Bone marrow (tissue), 2 donors: ENCODE measurements around the gene PCDHGB5.
"Not testable (repeated sequence)": the region's sequence is repeated elsewhere in the genome, so short reads cannot be mapped to it uniquely, and the experiment has no call there.

Experiments
- DNase-seq, 2 donors: peaks; one replicate each; lab custom pipeline; 2025; lab: John Stamatoyannopoulos, UW

The PCDHGB5 gene

DNA sequence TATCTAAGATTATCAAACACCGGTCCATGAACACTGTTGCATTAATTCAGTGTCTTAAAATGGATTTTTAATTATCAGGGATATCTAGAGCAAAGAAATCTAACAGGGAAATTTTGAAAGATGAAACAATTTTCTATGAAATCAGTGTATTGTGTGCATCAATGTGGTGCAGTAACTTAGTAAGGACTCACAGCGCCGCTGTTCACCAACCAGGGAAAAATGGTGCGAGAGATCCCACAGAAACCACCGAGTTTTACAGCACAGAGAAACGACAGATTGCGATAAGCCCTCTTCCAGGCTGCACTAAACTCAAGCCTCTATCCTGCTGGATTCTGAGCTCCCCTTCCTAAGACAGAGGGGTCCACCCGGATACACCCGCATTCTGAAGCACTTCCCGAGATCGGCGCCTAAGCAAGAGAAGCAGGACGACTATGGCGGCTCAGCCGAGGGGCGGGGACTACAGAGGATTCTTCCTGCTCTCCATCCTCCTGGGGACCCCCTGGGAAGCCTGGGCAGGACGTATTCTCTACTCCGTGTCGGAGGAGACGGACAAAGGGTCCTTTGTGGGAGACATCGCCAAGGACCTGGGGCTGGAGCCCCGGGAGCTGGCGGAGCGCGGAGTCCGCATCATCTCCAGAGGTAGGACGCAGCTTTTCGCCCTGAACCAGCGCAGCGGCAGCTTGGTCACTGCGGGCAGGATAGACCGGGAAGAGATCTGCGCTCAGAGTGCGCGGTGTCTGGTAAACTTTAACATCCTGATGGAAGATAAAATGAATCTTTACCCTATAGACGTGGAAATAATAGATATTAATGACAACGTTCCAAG, 15.1 kb upstream of the PCDHGB5 start, which contains the start of gene PCDHGA7:
Gene PCDHGA7 (plus strand): TSS at position 274 of the 826 bp plus-strand sequence. CDS start 158 bp downstream, at position 432.
- no peak for DNase-seq

GRCh38 chr5:141383345-141383744, 14.4 kb upstream of the PCDHGB5 start:
- DNase-seq: no peak

DNA sequence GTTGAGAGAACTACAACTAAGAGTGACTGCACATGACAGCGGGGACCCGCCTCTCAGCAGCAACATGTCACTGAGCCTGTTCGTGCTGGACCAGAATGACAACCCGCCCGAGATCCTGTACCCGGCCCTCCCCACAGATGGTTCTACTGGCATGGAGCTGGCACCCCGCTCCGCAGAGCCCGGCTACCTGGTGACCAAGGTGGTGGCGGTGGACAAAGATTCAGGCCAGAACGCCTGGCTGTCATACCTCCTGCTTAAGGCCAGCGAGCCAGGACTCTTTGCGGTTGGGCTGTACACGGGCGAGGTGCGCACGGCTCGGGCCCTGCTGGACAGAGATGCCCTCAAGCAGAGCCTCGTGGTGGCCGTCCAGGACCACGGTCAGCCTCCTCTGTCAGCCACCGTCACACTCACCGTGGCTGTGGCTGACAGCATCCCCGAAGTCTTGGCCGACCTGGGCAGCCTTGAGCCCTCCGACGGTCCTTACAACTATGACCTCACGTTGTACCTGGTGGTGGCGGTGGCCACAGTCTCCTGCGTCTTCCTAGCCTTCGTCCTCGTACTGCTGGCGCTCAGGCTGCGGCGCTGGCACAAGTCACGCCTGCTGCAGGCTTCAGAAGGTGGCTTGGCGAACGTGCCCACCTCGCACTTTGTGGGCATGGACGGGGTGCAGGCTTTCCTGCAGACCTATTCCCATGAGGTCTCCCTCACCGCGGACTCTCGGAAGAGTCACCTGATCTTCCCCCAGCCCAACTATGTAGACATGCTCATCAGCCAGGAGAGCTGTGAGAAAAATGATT, 13.1 kb upstream of the PCDHGB5 start:
- no peak for DNase-seq

DNA sequence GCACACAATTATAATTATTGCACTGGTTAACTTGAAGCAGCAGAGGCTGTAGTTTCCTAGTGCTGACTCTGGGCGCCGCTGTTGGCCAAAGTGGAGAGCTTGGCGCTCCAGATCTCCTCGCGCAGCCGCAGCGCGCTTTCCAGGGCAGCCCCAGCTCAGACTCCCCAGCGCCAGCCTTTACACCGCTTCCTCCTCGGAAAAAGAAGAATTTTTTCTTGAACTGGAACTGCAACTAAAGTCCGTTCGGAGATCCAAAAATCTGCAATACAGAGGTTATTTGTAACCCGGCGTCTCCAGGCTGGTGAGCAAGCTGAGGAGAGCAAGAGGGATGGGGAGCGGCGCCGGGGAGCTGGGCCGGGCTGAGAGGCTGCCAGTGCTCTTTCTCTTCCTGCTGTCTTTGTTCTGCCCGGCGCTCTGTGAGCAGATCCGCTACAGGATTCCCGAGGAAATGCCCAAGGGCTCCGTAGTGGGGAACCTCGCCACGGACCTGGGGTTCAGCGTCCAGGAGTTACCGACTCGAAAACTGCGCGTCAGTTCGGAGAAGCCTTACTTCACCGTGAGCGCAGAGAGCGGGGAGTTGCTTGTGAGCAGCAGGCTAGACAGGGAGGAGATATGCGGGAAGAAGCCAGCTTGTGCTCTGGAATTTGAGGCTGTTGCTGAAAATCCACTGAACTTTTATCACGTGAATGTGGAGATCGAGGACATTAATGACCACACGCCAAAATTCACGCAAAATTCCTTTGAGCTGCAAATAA, 10.0 kb upstream of the PCDHGB5 start, which contains the start of gene PCDHGB4:
Gene PCDHGB4 (plus strand): TSS at position 142 of the 755 bp plus-strand sequence. CDS start 187 bp downstream, at position 329.
- DNase-seq: not testable (repeated sequence)

GRCh38 chr5:141388661-141389060, 9.1 kb upstream of the PCDHGB5 start:
- no peak for DNase-seq

GRCh38 chr5:141389153-141390042, 8.3 kb upstream of the PCDHGB5 start:
- DNase-seq: no peak

DNA sequence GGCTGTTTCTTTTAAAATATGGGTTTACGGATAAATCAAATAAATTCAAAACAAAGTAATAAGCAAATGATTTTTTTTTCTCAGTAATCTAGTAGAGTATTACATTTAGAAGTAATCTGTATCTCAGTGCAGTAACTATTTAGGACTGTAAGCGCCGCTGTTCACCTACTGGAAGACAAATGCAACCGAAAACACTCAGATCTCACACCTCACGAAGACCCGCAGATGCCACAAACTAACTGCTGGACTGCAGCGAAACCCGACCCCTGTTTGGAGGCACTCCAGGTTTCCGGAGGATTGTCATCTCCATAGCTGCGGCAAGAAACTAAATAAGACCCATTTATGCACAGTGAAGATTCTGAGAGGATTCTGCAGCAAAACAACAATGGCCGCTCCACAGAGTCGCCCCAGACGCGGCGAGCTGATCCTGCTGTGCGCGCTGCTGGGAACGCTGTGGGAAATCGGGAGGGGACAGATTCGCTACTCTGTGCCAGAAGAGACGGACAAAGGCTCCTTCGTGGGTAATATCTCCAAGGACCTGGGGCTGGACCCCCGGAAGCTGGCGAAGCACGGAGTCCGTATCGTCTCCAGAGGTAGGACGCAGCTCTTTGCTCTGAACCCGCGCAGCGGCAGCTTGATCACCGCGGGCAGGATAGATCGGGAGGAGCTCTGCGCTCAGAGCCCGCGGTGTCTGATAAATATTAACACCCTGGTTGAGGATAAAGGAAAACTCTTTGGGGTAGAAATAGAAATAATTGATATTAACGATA, 5.1 kb upstream of the PCDHGB5 start, which contains the start of gene PCDHGA8:
Gene PCDHGA8 (plus strand): TSS at position 205 of the 770 bp plus-strand sequence. CDS start 181 bp downstream, at position 386.
- no peak for DNase-seq

- no peak for DNase-seq
Observed at GRCh38 chr5:141393267-141393666, 4.5 kb upstream of the PCDHGB5 start.

GRCh38 chr5:141394401-141395187, 3.2 kb upstream of the PCDHGB5 start:
- not testable (repeated sequence) for DNase-seq

DNA sequence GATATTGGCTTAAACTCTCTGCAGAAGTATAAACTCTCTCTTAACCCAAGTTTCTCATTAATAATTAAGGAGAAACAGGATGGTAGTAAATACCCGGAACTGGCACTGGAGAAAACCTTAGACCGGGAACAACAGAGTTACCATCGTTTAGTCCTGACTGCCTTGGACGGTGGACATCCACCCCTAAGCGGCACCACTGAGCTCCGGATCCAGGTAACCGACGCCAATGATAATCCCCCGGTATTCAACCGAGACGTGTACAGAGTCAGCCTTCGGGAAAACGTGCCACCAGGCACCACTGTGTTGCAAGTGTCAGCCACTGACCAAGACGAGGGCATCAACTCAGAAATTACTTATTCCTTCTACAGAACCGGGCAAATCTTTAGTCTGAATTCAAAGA, 861 bp downstream of the PCDHGB5 start:
- no peak for DNase-seq

DNA sequence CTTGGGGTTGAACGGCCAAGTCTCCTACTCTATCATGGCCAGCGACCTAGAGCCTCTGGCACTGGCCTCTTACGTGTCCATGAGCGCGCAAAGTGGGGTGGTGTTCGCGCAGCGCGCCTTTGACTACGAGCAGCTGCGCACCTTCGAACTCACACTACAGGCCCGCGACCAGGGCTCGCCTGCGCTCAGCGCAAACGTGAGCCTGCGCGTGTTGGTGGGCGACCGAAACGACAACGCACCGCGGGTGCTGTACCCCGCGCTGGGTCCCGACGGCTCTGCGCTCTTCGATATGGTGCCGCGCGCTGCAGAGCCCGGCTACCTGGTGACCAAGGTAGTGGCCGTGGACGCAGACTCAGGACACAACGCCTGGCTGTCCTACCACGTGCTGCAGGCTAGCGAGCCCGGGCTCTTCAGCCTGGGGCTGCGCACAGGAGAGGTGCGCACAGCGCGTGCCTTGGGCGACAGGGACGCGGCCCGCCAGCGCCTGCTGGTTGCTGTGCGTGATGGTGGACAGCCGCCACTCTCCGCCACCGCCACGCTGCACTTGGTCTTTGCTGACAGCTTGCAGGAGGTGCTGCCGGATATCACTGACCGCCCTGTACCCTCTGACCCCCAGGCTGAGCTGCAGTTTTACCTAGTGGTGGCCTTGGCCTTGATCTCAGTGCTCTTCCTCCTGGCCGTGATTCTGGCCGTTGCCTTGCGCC, 2.0 kb downstream of the PCDHGB5 start:
- DNase-seq: no peak

- DNase-seq: no peak
Observed at GRCh38 chr5:141402553-141403243, 5.0 kb downstream of the PCDHGB5 start, which contains the start of gene PCDHGA9. Gene PCDHGA9 (plus strand): TSS chr5:141402778. CDS start chr5:141402953, 175 bp downstream.

DNA sequence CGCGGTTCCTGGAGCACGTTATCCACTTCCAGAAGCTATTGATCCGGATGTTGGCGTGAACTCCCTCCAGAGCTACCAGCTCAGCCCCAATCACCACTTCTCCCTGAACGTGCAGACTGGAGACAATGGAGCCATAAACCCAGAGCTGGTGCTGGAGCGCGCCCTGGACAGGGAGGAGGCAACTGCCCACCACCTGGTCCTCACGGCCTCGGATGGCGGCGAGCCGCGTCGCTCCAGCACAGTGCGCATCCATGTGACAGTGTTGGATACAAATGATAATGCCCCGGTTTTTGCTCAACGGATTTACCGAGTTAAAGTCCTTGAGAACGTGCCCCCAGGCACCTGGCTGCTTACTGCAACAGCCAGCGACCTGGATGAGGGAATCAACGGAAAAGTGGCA, 5.6 kb downstream of the PCDHGB5 start:
- no peak for DNase-seq

- not testable (repeated sequence) for DNase-seq
Observed at GRCh38 chr5:141407790-141408505, 10.2 kb downstream of the PCDHGB5 start, which contains the start of gene PCDHGB6. Gene PCDHGB6 (plus strand): TSS chr5:141408021. CDS start chr5:141408203, 182 bp downstream.

DNA sequence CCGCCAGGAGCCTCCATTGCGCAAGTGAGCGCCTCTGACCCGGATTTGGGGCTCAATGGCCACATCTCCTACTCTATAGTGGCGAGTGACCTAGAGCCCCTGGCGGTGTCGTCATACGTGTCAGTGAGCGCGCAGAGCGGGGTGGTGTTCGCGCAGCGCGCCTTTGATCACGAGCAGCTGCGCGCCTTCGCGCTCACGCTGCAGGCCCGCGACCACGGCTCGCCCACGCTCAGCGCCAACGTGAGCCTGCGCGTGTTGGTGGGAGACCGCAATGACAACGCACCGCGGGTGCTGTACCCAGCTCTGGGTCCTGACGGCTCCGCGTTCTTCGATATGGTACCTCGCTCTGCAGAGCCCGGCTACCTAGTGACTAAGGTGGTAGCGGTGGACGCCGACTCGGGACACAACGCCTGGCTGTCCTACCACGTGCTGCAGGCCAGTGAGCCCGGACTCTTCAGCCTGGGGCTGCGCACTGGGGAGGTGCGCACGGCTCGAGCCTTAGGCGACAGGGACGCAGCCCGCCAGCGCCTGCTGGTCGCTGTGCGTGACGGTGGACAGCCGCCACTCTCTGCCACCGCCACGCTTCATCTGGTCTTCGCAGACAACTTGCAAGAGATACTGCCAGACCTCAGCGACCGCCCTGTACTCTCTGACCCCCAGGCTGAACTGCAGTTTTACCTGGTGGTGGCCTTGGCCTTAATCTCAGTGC, 12.0 kb downstream of the PCDHGB5 start:
- no peak for DNase-seq

DNA sequence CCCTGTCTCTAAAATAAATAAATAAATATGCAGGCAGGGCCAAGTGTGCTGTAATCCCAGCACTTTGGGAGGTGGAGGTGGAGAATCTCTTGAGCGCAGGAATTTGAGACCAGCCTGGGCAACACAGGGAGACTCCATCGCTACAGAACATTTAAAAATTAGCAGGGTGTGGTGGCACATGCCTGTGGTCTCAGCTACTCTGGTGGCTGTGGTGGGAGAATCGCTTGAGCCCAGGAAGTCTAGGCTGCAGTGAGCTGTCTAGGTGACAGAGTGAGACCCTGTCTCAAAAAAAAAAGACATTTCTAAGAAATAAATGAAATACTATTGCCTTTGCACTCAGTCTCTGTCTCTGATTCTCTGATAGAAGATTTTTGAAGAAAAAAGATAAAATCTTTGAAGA, 13.8 kb downstream of the PCDHGB5 start:
- DNase-seq: no peak
